HG03066 (cell line): ENCODE measurements around the gene RHO.
"Not testable (repeated sequence)": the region's sequence is repeated elsewhere in the genome, so short reads cannot be mapped to it uniquely, and the experiment has no call there.

Experiments used
- ATAC-seq: cut with Tn5 transposase; IDR thresholded peaks from one replicate; pipeline ENCODE4 v1.9.1; 2021; ENCODE audit warnings: low read depth; ENCODE audit not compliant: unreplicated experiment

Gene RHO

DNA sequence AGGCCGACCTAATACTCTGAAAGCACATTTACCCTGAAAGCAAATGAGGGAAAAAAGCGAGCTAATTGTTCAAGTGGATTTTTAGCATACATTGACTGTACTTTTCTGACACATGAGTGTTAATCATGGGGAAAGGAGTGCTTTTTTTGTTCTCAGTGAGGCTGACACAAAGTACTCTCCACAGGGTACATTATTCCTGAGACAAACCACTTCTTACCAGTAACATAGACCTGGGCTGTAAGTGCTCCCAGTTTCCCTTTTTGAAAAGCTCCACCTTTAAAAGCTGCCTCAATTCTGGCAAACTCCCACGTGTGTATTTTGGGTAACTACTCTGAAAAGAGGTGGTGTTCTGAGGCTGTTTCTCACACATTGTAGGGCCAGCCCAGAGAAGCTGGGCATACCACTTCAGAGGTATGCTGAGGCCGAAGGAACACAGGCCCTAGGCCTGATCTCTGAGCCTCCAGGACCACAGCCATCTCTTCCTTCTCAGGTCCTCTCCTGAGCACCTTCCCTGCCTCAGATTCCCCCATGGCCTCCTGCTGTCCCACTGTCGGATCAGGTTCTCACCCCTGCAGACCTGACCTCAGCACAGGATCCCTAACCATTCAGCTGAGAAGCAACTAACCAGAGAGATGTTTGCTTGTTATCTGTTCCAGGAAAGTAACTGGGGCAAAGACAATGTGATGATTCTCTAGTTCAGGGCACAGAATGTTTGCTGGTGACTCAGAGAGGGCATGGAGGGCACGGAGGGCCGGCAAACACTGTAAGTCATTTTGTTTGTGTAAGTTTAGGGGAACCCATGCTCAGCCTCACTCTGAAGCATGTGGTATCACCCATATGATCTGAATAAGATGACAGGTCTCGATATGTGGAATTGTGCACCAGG is 29.6 kb upstream of the RHO start:
- ATAC-seq: not testable (repeated sequence)

- not testable (repeated sequence) for ATAC-seq
Measured at GRCh38 chr3:129499604-129500333, 28.7 kb upstream of the RHO start.

- ATAC-seq: no peak
Measured at GRCh38 chr3:129500334-129500658, 28.1 kb upstream of the RHO start.

DNA sequence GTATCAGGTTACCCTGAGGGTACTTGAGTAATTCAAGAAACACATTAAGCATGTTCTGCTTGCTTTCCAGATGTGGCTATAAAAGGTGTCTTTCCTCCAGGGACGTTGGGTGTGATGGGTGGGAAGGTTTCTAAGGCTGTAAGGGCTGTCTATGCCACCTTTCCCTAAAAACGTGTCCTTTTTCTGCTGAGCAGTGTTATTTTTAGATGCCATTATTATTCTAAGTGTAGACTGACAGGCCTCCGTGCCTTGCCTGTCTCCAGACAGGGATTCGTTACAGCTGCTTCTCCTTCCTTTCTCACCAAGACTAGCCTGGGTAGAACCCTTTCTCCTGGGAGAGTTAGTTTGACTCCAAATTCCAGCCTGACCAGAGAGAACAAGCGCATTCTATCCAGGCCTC is 26.8 kb upstream of the RHO start:
- ATAC-seq: no peak

DNA sequence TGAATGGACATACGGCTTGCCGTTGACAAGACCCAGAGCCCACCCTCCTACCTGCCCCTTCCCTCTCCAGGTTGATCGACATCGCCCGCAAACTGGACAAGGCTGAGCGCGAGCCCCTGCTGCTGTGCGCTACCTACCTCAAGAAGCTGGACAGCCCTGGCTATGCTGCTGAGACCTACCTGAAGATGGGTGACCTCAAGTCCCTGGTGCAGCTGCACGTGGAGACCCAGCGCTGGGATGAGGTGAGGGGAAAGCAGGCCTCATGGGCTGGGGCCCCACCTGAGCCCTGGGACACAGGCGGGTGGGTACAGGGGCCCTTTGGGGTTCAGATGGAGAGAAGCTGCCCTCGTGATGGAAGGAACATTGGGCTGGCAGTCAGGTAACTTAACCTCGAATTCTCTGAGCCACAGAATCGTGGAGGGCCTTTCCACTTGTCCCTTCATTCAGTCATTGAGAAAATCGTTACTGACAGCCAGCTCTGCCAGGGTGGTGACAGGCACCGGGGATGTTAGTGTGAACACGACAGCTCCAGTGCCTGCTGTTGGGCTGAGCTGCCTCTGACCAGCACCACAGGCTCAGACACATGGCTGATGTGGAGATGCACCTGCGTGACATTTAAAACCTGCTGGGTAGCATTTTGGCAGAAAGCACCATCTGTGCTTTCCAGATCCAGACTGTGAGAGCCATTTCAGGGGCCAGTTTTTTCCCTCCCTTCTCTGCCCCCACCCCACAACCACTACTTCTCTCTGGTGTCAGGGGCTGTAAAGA is 25.6 kb upstream of the RHO start:
- no peak for ATAC-seq

DNA sequence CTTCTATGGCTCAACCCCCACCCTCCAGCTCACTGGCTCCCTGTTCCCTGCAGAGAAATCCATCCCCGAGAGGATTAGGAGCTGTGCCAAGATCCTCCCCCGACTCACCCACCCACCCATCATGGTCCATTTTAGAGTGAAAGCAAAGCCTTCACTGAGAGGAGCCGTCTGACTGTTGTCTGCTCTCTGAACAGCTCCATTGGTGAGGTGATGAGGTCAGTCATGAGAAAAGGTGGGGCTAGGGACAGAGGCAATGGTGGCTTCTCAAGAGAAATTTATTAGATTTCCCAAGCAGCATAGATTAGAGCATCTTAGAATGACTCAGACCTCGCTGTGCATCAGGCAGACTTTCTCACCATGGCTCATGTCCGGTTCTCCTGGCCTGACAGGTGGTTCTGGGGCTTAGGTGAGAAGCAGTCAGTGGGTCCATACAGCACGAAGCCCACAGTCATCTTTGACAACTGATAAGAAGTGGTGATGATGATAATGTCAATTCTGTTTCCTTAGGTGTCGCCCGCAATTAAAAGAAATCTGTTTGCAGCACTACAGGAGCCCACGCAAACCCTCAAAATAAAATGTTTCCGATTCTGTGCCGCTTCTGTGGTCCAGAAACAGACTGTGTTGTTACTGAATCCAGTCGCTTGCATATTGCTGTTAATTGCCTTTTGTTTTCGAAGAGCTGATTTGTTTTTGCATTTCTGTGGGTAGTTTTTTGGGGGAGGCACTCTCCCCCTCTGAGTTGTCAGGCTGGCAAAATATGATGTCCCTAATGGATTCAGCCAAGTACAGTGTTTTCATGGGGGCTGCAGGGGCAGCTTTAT is 24.8 kb upstream of the RHO start:
- ATAC-seq: no peak

- ATAC-seq: no peak
Measured at GRCh38 chr3:129504471-129505100, 23.9 kb upstream of the RHO start.

- ATAC-seq: no peak
Measured at GRCh38 chr3:129505341-129505740, 23.1 kb upstream of the RHO start.

- no peak for ATAC-seq
Measured at GRCh38 chr3:129506231-129506742, 22.2 kb upstream of the RHO start.

DNA sequence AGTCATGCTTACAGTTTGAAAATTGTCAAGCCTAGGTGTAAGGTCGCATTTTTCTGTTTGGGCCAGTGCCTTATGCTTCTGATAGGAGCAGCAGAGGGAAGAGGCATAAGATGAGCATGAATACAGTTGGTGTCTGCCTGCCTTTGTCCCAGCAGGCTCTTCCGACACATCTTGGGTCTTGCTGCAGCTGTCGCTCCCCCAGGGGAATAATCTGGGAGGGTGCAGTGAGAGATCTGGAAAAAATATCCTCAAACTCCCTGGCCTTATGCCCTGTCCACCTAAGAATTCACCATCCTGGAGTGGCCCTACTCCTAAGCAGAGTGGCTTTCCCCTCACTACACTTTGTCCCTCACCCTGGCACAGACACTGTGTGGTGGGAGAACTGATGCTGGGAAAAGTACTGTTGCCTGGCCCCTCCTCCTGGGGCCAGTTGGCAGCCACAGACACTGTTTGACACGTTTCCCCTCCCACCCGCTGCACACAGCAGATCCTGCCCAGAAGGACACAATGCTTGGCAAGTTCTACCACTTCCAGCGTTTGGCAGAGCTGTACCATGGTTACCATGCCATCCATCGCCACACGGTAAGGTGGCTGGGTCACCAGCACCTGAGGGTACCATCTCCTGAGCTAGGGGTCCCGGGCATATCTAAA is 21.1 kb upstream of the RHO start:
- no peak for ATAC-seq

GRCh38 chr3:129512595-129512994 is 15.8 kb upstream of the RHO start:
- ATAC-seq: no peak

DNA sequence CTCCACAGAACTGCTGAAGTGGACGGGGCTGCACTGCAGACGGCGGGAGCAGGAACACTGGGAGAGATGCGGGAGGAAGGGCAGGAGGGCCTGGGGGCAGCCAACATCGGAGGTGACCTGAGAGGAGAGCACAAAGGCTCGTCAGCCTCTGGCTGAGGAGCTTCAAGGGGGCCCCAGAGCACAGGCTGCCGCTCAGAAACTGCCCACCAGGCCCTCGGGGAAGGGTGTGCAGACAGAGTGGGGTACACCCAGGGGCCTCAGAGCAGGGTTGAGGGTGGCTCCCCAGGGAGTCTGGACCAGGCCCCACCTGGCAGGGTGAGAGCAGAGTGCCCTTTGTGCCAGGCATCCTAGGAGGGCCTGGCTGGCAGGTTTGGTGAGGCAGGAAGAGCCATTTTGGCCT is 14.7 kb upstream of the RHO start:
- ATAC-seq: no peak

DNA sequence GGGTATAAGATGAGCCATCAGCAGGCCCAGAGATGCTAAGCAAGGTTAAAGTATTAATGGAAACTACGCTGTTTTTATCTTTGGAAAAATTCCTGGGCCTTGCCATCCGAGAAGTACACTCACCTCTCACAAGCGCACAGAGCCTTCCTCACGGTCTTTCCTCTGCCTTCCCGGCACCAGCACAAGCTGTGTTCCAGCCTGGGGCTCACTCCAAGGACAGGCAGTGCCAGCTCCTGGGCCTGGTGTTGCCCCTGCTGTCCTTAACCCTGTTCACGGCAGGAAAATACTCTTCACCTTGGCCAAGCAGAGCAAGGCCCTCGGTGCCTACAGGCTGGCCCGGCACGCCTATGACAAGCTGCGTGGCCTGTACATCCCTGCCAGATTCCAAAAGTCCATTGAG is 14.3 kb upstream of the RHO start:
- no peak for ATAC-seq

GRCh38 chr3:129514563-129514962 is 13.9 kb upstream of the RHO start:
- no peak for ATAC-seq

DNA sequence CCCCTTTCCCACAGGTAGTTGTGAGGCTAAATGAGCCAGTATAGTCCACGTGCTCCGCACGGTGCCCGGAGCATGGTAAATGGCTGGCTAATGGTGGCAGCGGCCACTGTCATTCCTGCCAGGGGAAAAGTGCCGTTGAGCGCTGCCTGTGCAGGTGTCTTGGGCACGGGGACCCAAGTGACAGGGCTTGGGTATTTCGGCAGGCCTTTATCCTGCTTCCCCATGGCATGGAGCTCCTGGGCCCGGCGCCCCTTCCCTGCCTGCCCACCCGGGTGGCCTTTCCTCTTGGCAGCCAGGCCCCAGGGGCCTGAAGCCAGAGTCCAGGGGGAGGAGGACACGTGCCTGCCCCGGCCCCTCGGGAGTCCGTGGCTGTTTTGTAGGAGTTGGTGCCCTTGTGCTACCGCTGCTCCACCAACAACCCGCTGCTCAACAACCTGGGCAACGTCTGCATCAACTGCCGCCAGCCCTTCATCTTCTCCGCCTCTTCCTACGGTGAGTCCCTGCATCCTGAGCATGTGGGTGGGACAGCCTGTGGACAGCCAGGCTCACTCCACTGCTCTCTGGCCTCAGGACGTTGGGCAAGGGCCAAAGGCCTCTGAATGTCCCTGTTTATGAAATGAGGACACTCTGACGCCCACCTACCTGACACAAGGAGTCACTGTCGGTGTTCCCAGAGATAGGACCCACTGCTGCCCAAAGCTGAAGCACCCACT is 13.2 kb upstream of the RHO start:
- not testable (repeated sequence) for ATAC-seq

- ATAC-seq: not testable (repeated sequence)
Measured at GRCh38 chr3:129515821-129516432, 12.5 kb upstream of the RHO start.

DNA sequence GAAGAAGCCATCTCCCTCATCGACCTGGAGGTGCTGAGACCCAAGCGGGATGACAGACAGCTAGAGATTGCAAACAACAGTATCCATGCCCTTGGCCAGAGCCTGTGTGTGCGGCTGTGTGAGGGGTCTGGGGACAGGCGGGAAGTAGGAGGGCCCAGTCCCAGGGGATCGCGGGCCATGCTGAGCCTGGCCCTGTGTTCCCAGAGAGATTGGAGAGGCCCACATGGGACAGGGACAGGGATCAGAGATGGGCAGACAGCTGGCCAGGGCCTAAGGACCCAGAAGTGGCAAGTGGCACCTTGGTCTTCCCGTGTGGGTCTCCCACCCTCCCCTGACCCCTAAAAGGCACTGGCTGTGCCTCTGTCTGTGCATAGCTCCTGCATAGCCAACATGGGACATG is 10.9 kb upstream of the RHO start:
- no peak for ATAC-seq

- ATAC-seq: no peak
Measured at GRCh38 chr3:129518038-129518561, 10.3 kb upstream of the RHO start.
